ENCODE data around the gene ERBB3.
"Not testable (repeated sequence)": the region's sequence is repeated elsewhere in the genome, so short reads cannot be mapped to it uniquely, and the experiment has no call there.

ERBB3 gene

GRCh38 chr12:56116267-56117081 is 36.5 kb downstream of the ERBB3 start, which contains the start of gene RPL41:
Gene RPL41 (plus strand): TSS chr12:56116633.
- peak; percentile 88 for DNase-seq (ENCODE audit: low spot score)

DNA sequence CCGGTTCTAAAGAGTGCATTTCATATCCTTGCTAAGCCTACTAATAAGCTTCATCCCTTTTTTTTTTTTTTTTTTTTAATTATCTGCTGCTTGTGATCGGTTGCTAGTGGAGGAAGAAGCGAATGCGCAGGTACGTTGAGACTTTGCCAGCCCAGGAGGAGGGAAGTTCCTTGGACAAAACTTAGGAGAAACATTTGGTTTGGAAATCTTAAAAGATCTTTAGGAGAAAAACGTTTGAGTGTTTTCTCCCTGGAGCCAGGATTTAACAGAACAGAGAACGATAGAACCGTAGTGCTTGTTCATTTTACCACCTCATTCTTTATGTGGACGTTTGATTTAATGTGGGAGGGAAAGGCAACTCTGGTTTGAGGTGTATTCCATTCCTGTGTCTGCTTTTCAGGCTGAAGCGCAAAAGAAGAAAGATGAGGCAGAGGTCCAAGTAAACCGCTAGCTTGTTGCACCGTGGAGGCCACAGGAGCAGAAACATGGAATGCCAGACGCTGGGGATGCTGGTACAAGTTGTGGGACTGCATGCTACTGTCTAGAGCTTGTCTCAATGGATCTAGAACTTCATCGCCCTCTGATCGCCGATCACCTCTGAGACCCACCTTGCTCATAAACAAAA is 37.2 kb downstream of the ERBB3 start:
- not testable (repeated sequence) for DNase-seq (ENCODE audit: low spot score)

- DNase-seq (ENCODE audit: low spot score): peak; percentile 92
Observed at GRCh38 chr12:56117778-56118687, 38.1 kb downstream of the ERBB3 start, which contains the start of gene ZC3H10. Gene ZC3H10 (plus strand): TSS chr12:56118266. CDS start chr12:56120563, 2,297 bp downstream.

DNA sequence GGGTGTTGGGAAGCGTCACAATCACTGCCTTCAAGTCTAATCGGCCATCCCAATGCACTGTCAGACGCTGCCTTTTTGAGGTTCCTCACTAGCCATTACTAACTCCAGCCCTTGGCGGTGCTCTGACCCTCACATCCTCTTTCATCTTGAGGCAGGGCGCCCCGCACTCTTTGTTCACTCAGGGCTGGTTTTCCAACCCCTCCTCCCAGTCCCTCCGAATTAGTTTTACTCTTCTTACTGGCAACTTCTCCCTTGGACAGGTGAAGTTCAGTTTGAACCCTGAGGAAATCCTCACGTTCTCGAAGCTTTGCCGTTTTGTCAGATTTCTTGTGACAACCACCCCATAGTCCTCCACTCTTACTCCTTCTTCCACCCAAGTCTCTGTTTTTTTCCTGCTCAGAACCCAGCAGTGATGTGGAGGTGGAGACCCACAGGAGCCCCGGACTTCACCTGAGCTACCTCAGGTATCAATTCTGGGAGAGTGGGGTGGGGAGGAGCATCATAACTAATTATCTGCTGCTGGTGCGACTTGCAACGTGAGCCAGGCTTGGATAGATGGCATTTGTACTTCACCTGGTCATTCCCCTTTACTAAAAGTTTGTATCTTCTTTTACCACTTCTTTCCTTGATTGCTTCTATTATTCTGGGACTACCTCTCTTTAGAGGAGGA is 38.9 kb downstream of the ERBB3 start:
- no peak for DNase-seq (ENCODE audit: low spot score)

DNA sequence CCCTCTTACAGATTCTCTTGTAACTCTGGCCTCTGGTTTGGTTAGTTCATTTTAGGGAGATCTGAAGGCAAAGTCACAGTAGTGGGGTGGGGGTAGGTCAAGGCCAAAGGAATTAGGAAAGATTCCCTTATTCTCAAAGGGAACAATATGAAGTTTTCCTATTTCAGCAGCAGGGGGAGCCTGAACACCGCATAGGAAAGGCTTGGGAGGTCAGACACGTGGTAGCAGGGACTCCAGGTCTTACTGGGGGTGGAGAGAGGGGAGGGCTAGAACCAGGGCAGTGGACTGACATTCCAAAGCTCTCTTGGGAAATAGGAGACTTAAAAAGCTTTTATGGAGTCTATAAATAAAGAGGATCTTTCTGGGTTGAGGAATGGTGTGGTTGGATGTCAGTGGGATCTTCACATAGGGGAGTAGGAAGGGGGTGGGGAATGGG is 39.4 kb downstream of the ERBB3 start:
- peak; percentile 87 for DNase-seq (ENCODE audit: low spot score)

DNA sequence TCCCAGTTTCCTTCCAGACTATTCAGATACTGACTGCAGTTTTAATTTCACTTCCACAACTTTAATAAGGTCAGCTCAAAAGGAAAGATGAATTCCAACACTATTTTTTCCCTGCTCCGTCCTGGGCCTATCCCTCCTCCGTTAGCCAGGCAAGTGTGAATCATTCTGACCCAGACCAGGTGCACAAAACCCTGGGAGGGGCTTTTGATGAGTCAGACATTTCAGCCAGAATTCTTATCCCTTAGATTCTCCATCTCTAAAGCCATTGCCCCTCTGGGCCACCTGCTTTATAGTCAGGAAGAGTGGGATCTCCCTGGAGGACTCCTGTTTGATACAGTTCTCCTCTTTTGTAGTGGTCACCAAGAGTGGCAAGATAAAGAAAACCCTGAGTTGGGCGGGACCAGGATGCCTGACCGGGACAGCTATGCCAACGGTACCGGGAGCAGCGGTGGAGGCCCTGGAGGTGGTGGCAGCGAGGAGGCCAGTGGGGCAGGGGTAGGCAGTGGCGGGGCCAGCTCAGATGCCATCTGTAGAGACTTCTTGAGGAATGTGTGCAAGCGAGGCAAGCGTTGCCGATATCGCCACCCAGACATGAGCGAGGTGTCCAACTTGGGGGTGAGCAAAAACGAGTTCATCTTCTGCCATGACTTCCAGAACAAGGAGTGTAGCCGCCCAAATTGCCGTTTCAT is 40.3 kb downstream of the ERBB3 start:
- DNase-seq (ENCODE audit: low spot score): no peak

- no peak for DNase-seq (ENCODE audit: low spot score)
Observed at GRCh38 chr12:56121204-56121870, 41.4 kb downstream of the ERBB3 start.

GRCh38 chr12:56122637-56123036 is 42.7 kb downstream of the ERBB3 start:
- DNase-seq (ENCODE audit: low spot score): no peak

DNA sequence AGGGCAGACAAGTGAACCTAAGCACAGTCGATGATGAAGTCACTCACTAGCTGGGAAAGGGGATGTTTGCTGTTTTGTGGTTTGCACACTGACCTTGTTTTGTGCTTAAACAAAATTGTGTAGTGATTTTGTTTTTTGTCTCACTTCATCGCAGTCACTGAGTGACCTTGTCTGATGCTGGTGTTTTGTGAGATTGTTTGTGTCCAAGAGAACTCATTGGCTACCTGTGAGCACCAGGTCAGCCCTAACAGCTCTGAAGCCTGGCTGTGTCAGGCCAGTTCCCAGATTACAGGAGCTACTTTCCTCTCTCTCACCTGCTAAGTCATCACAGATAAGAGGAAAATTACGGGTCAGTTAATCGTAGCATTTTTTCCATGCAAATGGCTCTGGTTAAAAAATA is 44.2 kb downstream of the ERBB3 start:
- no peak for DNase-seq (ENCODE audit: low spot score)

DNA sequence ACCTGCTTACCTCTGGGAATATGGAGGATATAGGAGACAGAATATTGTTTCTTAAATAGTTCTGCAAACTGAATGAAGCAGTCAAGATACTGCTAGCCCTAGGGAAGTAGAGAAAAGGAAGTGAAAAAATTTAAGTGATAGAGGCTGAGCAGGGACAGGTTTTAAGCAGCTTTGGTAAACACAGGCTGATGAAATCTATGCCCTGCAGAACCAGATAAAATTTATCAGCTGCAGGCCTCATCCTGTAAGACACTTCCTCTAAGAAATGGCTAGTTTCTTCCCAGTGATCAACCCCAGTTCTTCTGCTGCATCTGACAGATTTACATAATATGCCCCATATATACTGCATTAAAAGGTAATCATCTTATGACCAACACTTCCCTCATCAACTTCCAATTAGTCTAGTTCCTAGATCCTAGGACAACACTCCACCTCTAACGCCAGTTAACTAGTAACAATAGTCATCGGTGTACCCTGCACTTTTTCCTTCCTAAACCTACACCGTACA is 46.8 kb downstream of the ERBB3 start:
- no peak for DNase-seq (ENCODE audit: low spot score)

- no peak for DNase-seq (ENCODE audit: low spot score)
Observed at GRCh38 chr12:56127485-56127887, 47.5 kb downstream of the ERBB3 start.

DNA sequence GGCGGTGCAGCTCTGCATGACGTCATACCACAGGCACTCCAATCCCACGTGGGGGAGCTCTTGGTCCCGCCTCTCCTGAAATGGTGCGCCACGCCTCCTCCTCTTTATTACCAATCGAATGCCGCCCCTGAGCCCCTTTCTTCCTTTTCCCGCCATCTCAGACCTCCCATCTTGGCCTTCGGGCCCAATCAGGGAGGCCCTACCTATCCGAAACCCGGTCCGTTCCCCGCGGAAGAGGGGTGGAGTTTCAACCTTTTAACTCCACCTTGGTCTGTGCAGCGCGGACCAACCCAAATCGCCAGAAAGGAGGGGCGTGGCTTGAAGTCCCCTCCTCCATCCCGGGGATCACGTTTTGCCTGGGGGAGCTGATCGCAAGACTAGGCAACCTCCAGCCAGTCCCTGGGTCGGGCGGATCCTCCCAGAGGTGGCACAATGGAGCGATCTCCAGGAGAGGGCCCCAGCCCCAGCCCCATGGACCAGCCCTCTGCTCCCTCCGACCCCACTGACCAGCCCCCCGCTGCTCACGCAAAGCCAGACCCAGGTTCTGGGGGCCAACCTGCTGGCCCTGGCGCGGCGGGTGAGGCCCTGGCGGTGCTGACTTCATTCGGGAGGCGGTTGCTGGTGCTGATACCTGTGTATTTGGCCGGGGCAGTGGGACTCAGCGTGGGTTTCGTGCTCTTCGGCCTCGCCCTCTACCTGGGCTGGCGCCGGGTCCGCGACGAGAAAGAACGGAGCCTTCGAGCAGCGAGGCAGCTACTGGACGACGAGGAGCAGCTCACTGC is 48.1 kb downstream of the ERBB3 start, which contains the start of gene ESYT1:
Gene ESYT1, plus strand, starts transcription at position 380 of the 782 bp plus-strand sequence. Its CDS starts 53 bp downstream, at position 433.
- DNase-seq (ENCODE audit: low spot score): peak; percentile 97

DNA sequence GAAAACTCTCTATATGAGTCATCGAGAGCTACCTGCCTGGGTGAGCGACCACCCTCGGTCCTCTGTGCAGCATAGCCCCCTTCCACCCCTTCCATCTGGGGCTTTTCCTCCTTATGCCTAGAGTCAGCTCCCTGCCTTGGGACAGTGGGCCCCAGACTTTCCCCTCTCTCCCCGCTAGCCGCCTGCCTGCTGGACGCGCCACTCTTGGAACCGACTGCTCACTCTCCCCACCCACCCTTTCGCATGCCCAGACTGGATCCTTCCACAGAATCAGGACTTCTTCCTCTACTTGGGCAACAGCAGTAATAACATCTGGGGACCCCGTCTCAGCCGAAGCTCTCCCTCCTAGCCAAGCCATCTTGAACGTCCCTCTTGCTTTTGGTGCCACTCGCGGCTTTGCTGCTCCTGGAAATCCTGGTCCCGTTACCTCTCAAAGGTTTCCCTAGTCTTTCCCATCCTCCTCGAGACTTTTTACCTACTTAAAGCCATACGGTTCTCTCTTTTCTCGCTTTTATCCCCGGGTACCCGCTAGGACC is 48.8 kb downstream of the ERBB3 start:
- peak; percentile 49 for DNase-seq (ENCODE audit: low spot score)

DNA sequence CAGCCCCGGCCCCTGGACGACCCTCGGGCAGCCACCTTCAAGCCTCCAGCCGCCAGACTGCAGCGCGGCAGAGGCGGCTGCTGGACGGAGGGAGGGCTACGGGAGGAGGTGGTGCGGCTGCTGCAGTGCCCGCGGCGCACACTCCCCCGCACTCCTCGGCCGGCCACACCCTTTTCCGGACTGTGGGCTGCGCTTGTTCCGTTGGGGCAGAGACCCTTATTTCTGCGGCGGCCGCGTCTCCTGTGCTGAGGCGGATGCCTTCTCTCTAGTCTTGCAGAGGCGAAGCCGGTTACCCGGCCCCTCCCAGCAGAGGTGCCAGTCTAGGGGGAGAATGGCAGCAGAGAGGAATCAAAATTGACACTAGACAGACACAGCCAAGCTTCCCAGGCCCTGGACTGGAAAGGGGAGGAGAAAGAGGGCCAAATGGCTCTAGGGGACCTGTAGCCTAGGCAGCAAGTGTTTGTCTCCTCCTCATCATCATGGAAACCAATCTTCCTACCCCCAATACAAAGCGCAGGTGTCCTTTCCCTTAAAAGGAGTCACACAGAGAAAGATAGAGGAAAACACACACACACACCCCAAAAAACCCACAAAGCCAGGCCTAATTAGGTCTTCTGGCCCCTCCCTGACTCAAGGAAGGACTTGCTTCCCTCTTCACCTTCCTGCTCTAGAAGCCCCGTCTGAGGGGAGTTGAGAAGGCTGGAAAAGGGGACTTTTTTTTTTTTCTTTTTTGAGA is 49.4 kb downstream of the ERBB3 start:
- peak; percentile 82 for DNase-seq (ENCODE audit: low spot score)

GRCh38 chr12:56129942-56130495 is 50.1 kb downstream of the ERBB3 start:
- DNase-seq (ENCODE audit: low spot score): no peak

GRCh38 chr12:56130876-56131275 is 50.9 kb downstream of the ERBB3 start:
- DNase-seq (ENCODE audit: low spot score): no peak

- no peak for DNase-seq (ENCODE audit: low spot score)
Observed at GRCh38 chr12:56134897-56135296, 54.9 kb downstream of the ERBB3 start.

Data from GM03348 (cell line).